ENCODE data around the gene CDC45.

Gene CDC45

DNA sequence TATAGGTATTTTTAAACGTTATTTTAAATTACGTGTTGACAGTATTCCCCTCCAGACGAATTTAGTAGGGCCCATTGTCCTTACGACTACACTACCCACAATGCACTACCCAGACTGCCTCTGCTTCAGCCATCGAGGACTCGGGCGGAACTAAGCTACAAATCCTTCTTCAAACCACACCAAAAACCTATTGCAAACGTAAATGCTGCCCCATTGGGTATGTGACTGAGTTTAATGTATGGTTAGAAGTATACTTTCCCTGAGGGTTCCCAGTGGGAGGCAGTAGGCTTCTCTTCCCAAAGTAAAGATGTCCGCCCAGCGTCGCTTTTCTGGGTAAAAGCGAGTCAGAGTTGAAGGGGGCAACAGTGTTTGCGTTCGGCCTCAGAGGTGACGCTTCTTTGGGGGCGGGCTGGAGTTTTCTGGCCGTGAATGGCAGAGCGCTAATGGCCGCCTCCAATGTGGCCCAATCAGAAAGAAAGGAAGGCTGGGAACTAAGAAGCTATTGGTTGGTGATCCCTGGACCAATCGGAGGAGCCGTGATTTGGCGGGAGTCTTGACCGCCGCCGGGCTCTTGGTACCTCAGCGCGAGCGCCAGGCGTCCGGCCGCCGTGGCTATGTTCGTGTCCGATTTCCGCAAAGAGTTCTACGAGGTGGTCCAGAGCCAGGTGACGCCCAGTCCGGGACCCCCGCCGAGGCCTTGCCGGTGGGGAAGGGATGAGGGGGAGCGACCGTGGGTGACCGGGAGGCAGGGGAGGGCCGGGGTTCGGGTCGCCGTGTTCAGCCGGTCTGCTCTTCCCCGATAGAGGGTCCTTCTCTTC is at the start of gene CDC45 (continued):
- no peak for TF ChIP-seq ZNF354C (tag by site-specific recombination; IDR thresholded peaks at IDR 0.05; ENCODE audit: borderline replicate concordance, low read depth)
- no peak for TF ChIP-seq ZNF16 (tag by site-specific recombination; IDR thresholded peaks at IDR 0.05; ENCODE audit: low read depth)
- no peak for TF ChIP-seq ZNF157 (tag by site-specific recombination; IDR thresholded peaks at IDR 0.05)
- no peak for TF ChIP-seq GFI1B (tag by site-specific recombination; IDR thresholded peaks at IDR 0.05)
- TF ChIP-seq ZNF555 (tag by site-specific recombination; conservative IDR thresholded peaks at IDR 0.05): no peak
- no peak for TF ChIP-seq SETDB1 (IDR thresholded peaks at IDR 0.05; ENCODE audit: insufficient read length, low read length)
- TF ChIP-seq KLF8 (tag by site-specific recombination; IDR thresholded peaks at IDR 0.05): peak; percentile 61; the same call in 1 of the 2 replicates
- TF ChIP-seq GLI2 (tag by site-specific recombination; IDR thresholded peaks at IDR 0.05; ENCODE audit: borderline replicate concordance, low read depth): no peak
- TF ChIP-seq, protein P1, sequence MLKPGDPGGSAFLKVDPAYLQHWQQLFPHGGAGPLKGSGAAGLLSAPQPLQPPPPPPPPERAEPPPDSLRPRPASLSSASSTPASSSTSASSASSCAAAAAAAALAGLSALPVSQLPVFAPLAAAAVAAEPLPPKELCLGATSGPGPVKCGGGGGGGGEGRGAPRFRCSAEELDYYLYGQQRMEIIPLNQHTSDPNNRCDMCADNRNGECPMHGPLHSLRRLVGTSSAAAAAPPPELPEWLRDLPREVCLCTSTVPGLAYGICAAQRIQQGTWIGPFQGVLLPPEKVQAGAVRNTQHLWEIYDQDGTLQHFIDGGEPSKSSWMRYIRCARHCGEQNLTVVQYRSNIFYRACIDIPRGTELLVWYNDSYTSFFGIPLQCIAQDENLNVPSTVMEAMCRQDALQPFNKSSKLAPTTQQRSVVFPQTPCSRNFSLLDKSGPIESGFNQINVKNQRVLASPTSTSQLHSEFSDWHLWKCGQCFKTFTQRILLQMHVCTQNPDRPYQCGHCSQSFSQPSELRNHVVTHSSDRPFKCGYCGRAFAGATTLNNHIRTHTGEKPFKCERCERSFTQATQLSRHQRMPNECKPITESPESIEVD (tag by site-specific recombination; IDR thresholded peaks at IDR 0.05): no peak
- TF ChIP-seq, protein P2, sequence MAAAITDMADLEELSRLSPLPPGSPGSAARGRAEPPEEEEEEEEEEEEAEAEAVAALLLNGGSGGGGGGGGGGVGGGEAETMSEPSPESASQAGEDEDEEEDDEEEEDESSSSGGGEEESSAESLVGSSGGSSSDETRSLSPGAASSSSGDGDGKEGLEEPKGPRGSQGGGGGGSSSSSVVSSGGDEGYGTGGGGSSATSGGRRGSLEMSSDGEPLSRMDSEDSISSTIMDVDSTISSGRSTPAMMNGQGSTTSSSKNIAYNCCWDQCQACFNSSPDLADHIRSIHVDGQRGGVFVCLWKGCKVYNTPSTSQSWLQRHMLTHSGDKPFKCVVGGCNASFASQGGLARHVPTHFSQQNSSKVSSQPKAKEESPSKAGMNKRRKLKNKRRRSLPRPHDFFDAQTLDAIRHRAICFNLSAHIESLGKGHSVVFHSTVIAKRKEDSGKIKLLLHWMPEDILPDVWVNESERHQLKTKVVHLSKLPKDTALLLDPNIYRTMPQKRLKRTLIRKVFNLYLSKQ (tag by site-specific recombination; IDR thresholded peaks at IDR 0.05; ENCODE audit: borderline replicate concordance): no peak
- no peak for TF ChIP-seq ZNF19 (tag by site-specific recombination; IDR thresholded peaks at IDR 0.05; ENCODE audit: low read depth)
- no peak for TF ChIP-seq ZFP3 (tag by site-specific recombination; IDR thresholded peaks at IDR 0.05; ENCODE audit: low read depth)
- TF ChIP-seq, protein P3, sequence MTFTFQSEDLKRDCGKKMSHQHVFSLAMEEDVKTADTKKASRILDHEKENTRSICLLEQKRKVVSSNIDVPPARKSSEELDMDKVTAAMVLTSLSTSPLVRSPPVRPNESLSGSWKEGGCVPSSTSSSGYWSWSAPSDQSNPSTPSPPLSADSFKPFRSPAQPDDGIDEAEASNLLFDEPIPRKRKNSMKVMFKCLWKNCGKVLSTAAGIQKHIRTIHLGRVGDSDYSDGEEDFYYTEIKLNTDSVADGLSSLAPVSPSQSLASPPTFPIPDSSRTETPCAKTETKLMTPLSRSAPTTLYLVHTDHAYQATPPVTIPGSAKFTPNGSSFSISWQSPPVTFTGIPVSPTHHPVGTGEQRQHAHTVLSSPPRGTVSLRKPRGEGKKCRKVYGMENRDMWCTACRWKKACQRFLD (tag by site-specific recombination; IDR thresholded peaks at IDR 0.05): 0 out of 2 replicates have a peak, but pooled peaks have one; percentile 39
- 0 out of 2 replicates have a peak, but pooled peaks have one; percentile 48 for TF ChIP-seq ZEB2 (tag by site-specific recombination; IDR thresholded peaks at IDR 0.05)
- no peak for TF ChIP-seq ZNF274 (IDR thresholded peaks at IDR 0.05; ENCODE audit: low read length)
- TF ChIP-seq ZNF274 (tag by site-specific recombination; IDR thresholded peaks at IDR 0.05; ENCODE audit: borderline replicate concordance): no peak
- TF ChIP-seq ZNF837 (tag by site-specific recombination; IDR thresholded peaks at IDR 0.05): no peak
- TF ChIP-seq SCRT1 (tag by site-specific recombination; IDR thresholded peaks at IDR 0.05; ENCODE audit: borderline replicate concordance): no peak
- no peak for TF ChIP-seq ZNF777 (tag by site-specific recombination; IDR thresholded peaks at IDR 0.05; ENCODE audit: borderline replicate concordance)
- TF ChIP-seq, protein P4, sequence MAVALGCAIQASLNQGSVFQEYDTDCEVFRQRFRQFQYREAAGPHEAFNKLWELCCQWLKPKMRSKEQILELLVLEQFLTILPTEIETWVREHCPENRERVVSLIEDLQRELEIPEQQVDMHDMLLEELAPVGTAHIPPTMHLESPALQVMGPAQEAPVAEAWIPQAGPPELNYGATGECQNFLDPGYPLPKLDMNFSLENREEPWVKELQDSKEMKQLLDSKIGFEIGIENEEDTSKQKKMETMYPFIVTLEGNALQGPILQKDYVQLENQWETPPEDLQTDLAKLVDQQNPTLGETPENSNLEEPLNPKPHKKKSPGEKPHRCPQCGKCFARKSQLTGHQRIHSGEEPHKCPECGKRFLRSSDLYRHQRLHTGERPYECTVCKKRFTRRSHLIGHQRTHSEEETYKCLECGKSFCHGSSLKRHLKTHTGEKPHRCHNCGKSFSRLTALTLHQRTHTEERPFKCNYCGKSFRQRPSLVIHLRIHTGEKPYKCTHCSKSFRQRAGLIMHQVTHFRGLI (tag by site-specific recombination; IDR thresholded peaks at IDR 0.05): no peak
- TF ChIP-seq ZNF76 (tag by site-specific recombination; IDR thresholded peaks at IDR 0.05; ENCODE audit: borderline replicate concordance, low read depth): peak; percentile 100
- no peak for TF ChIP-seq MEIS1 (CRISPR knock-in tag; IDR thresholded peaks at IDR 0.05; ENCODE audit: borderline replicate concordance)
- TF ChIP-seq, protein P5, sequence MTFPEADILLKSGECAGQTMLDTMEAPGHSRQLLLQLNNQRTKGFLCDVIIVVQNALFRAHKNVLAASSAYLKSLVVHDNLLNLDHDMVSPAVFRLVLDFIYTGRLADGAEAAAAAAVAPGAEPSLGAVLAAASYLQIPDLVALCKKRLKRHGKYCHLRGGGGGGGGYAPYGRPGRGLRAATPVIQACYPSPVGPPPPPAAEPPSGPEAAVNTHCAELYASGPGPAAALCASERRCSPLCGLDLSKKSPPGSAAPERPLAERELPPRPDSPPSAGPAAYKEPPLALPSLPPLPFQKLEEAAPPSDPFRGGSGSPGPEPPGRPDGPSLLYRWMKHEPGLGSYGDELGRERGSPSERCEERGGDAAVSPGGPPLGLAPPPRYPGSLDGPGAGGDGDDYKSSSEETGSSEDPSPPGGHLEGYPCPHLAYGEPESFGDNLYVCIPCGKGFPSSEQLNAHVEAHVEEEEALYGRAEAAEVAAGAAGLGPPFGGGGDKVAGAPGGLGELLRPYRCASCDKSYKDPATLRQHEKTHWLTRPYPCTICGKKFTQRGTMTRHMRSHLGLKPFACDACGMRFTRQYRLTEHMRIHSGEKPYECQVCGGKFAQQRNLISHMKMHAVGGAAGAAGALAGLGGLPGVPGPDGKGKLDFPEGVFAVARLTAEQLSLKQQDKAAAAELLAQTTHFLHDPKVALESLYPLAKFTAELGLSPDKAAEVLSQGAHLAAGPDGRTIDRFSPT (tag by site-specific recombination; IDR thresholded peaks at IDR 0.05): no peak
- TF ChIP-seq BCL11B (tag by site-specific recombination; IDR thresholded peaks at IDR 0.05; ENCODE audit: low read depth): peak; percentile 34; the same call in 1 of the 2 replicates
- TF ChIP-seq ZFHX2 (tag by site-specific recombination; conservative IDR thresholded peaks at IDR 0.05): 0 out of 2 replicates have a peak, but pooled peaks have one; percentile 10
- peak; percentile 83 for TF ChIP-seq ZBTB21 (tag by site-specific recombination; IDR thresholded peaks at IDR 0.05)
- TF ChIP-seq ZNF350 (tag by site-specific recombination; IDR thresholded peaks at IDR 0.05): no peak
- TF ChIP-seq ZNF677 (tag by site-specific recombination; IDR thresholded peaks at IDR 0.05): no peak
- peak; percentile 96 for TF ChIP-seq SP3 (tag by site-specific recombination; IDR thresholded peaks at IDR 0.05)

All from HEK293 (cell line).